ENCODE data around the gene CYFIP2. TPM values are rescaled to one million over a fixed set of nuclear protein-coding genes. Genes with fewer than 3 reads are reported as not detected.

Gene CYFIP2
- total RNA-seq, 2 donors from 2014 or later = 29.3 to 33.4 TPM

DNA sequence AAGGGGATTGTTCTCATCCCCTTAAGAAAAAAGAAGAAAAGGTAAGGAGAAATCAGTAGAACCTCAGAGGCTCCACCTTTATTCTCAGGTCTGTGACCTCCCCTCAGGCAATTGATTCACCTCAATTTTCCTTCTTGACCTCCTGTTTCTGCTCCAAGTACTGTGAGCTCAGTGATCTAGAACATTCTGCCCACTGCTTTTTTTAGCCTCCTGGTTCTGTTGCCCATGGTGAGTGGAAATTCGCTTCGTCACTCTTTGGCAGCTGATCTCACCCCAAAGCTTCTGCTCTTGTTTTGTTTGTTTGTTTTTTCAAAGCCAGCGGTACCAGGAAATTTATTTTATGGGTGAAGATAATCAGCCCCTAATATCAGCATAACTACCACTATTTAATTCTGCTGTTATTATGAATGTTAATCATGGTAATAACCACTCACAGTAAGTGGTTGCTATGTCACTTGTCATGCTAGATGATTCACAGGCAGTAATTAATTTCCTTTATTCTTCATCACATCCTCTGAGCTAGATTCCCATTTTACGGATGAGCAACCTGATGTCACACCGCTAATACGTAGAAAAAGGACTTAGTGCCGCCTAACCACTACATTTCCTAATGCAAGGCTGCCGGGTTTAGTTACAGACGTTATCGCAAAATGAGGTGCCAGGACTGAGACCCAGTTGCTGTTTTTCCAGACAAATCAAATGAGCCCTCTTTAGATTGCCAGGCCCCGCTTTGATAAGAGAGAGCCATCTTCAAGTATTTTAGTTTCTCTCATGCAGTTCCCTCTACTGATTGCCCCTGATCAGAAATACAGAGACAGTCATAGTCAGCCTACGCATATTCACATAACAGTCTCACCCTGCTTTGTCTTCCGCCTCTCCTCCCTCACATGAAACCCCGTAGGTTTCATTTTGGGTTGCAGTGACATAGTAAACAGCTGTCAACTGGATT is 78.2 kb downstream of the CYFIP2 start:
- H3K9me3 Mint-ChIP-seq = no peaks in the 10 kb centered on the region
- Histone ChIP-seq H3K36me3 (ENCODE audit: control insufficient read depth, insufficient read depth, low read length) (no peaks in the 10 kb centered on the region), H3K9ac (ENCODE audit: extremely low read depth, low read length, poor library complexity, severe bottlenecking) (no peak overlapping the region), H3K9me3 (ENCODE audit: control insufficient read depth, low read length) (no peaks in the 10 kb centered on the region), H3K4me1 (ENCODE audit: control insufficient read depth, insufficient read depth, low read length) (no peaks in the 10 kb centered on the region), H3K4me3 (ENCODE audit: low read length) (no peak overlapping the region), H3K27ac (ENCODE audit: low read depth, low read length) (no peak overlapping the region), H3K27me3 (ENCODE audit: control insufficient read depth, insufficient read depth, low read length, poor library complexity, severe bottlenecking) (no peaks in the 10 kb centered on the region)
- no peak for DNase-seq
- peaks cover 25% of the 10 kb centered on the region for H3K27me3 Mint-ChIP-seq (ENCODE audit: insufficient read depth)
- peaks cover 7% of the 10 kb centered on the region for H3K36me3 Mint-ChIP-seq (ENCODE audit: low read depth)
- WGBS, 2 experiments (ENCODE audit: insufficient coverage in 1 of 2, insufficient read length in 1 of 2) = 95 to 99% methylated on average over 10 to 13 of the region's 14 CpGs
- no peaks in the 10 kb centered on the region for H3K4me1 Mint-ChIP-seq
- TF ChIP-seq, protein P1, sequence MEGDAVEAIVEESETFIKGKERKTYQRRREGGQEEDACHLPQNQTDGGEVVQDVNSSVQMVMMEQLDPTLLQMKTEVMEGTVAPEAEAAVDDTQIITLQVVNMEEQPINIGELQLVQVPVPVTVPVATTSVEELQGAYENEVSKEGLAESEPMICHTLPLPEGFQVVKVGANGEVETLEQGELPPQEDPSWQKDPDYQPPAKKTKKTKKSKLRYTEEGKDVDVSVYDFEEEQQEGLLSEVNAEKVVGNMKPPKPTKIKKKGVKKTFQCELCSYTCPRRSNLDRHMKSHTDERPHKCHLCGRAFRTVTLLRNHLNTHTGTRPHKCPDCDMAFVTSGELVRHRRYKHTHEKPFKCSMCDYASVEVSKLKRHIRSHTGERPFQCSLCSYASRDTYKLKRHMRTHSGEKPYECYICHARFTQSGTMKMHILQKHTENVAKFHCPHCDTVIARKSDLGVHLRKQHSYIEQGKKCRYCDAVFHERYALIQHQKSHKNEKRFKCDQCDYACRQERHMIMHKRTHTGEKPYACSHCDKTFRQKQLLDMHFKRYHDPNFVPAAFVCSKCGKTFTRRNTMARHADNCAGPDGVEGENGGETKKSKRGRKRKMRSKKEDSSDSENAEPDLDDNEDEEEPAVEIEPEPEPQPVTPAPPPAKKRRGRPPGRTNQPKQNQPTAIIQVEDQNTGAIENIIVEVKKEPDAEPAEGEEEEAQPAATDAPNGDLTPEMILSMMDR (conservative IDR thresholded peaks at IDR 0.05) = no peak
- H3K4me3 Mint-ChIP-seq = no peak overlapping the region
- H3K27ac Mint-ChIP-seq = no peak overlapping the region

DNA sequence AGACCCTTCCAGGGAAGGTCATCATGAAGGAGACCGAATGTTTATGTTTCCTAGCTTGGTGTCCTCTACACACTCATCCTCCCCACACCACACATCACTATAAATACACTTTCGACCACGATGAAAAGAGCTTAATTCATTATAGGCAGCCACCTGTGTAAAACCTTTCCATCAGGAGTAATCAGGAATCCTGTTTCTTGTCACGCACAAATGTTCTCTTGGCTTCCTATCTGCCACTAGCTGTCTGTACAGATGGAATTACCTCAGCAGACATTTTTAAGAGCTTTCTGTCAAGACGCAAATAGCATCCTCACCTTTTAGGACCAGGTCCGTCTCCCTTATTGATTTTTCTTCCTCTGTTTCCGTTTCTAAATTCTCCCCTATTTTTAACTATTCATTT is 79.1 kb downstream of the CYFIP2 start:
- Histone ChIP-seq H3K27ac (ENCODE audit: low read depth, low read length) (no peak overlapping the region), H3K4me3 (ENCODE audit: low read length) (no peak overlapping the region), H3K36me3 (ENCODE audit: control insufficient read depth, insufficient read depth, low read length) (no peaks in the 10 kb centered on the region), H3K9ac (ENCODE audit: extremely low read depth, low read length, poor library complexity, severe bottlenecking) (no peak overlapping the region), H3K27me3 (ENCODE audit: control insufficient read depth, insufficient read depth, low read length, poor library complexity, severe bottlenecking) (no peaks in the 10 kb centered on the region), H3K9me3 (ENCODE audit: control insufficient read depth, low read length) (no peaks in the 10 kb centered on the region), H3K4me1 (ENCODE audit: control insufficient read depth, insufficient read depth, low read length) (no peaks in the 10 kb centered on the region)
- DNase-seq = no peak
- 91 to 95% methylated on average over 7 of the region's 7 CpGs for WGBS, 2 experiments (ENCODE audit: insufficient coverage in 1 of 2, insufficient read length in 1 of 2)
- peaks cover 32% of the 10 kb centered on the region for H3K27me3 Mint-ChIP-seq (ENCODE audit: insufficient read depth)
- no peaks in the 10 kb centered on the region for H3K9me3 Mint-ChIP-seq
- no peak overlapping the region for H3K4me3 Mint-ChIP-seq
- H3K36me3 Mint-ChIP-seq (ENCODE audit: low read depth) = peaks cover 2% of the 10 kb centered on the region
- peaks cover 5% of the 10 kb centered on the region for H3K4me1 Mint-ChIP-seq
- no peak overlapping the region for H3K27ac Mint-ChIP-seq
- TF ChIP-seq, protein P1 (conservative IDR thresholded peaks at IDR 0.05) = no peak

GRCh38 chr5:157345485-157345884 is 79.6 kb downstream of the CYFIP2 start:
- H3K4me1 Mint-ChIP-seq = peaks cover 5% of the 10 kb centered on the region
- H3K9me3 Mint-ChIP-seq = no peaks in the 10 kb centered on the region
- Histone ChIP-seq H3K36me3 (ENCODE audit: control insufficient read depth, insufficient read depth, low read length) (no peaks in the 10 kb centered on the region), H3K9ac (ENCODE audit: extremely low read depth, low read length, poor library complexity, severe bottlenecking) (no peak overlapping the region), H3K4me1 (ENCODE audit: control insufficient read depth, insufficient read depth, low read length) (no peaks in the 10 kb centered on the region), H3K27me3 (ENCODE audit: control insufficient read depth, insufficient read depth, low read length, poor library complexity, severe bottlenecking) (no peaks in the 10 kb centered on the region), H3K9me3 (ENCODE audit: control insufficient read depth, low read length) (no peaks in the 10 kb centered on the region), H3K4me3 (ENCODE audit: low read length) (no peak overlapping the region), H3K27ac (ENCODE audit: low read depth, low read length) (no peak overlapping the region)
- no peak for DNase-seq
- peaks cover 34% of the 10 kb centered on the region for H3K27me3 Mint-ChIP-seq (ENCODE audit: insufficient read depth)
- WGBS, 2 experiments (ENCODE audit: insufficient coverage in 1 of 2, insufficient read length in 1 of 2) = 54 to 85% methylated on average over 5 to 6 of the region's 6 CpGs
- H3K36me3 Mint-ChIP-seq (ENCODE audit: low read depth) = peaks cover 2% of the 10 kb centered on the region
- H3K27ac Mint-ChIP-seq = no peak overlapping the region
- TF ChIP-seq, protein P1 (conservative IDR thresholded peaks at IDR 0.05) = no peak
- no peak overlapping the region for H3K4me3 Mint-ChIP-seq
